Measurements from ENCODE around the gene RHCG.

Gene RHCG

GRCh38 chr15:89489376-89489775, 7.0 kb downstream of the RHCG start:
- no peak for TF ChIP-seq ZFX (IDR thresholded peaks at IDR 0.05; ENCODE audit: borderline replicate concordance)
- TF ChIP-seq, protein P1, sequence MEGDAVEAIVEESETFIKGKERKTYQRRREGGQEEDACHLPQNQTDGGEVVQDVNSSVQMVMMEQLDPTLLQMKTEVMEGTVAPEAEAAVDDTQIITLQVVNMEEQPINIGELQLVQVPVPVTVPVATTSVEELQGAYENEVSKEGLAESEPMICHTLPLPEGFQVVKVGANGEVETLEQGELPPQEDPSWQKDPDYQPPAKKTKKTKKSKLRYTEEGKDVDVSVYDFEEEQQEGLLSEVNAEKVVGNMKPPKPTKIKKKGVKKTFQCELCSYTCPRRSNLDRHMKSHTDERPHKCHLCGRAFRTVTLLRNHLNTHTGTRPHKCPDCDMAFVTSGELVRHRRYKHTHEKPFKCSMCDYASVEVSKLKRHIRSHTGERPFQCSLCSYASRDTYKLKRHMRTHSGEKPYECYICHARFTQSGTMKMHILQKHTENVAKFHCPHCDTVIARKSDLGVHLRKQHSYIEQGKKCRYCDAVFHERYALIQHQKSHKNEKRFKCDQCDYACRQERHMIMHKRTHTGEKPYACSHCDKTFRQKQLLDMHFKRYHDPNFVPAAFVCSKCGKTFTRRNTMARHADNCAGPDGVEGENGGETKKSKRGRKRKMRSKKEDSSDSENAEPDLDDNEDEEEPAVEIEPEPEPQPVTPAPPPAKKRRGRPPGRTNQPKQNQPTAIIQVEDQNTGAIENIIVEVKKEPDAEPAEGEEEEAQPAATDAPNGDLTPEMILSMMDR (IDR thresholded peaks at IDR 0.05) = no peak
- no peak overlapping the region for H3K27ac ChIP-seq

- H3K27ac ChIP-seq = no peak overlapping the region
- TF ChIP-seq ZFX (IDR thresholded peaks at IDR 0.05; ENCODE audit: borderline replicate concordance) = no peak
- TF ChIP-seq, protein P1 (IDR thresholded peaks at IDR 0.05) = no peak
Observed at GRCh38 chr15:89487791-89488190, 8.6 kb downstream of the RHCG start.

DNA sequence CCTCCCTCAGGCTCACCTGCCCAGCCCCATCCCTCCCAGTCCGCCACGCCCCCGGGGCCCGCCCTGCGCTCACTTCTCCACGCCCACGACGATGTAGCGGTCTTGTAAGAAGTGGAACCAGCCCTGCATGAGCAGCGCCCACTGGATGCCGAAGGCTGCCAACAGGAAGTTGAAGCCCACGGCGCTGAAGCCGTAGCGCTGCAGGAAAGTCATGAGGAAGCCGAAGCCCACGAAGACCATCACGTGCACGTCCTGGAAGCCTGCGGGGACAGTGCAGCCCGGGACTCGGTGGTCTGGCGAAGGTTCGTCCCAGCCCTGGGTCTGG, 9.7 kb downstream of the RHCG start:
- H3K27ac ChIP-seq = no peak overlapping the region
- no peak for TF ChIP-seq ZFX (IDR thresholded peaks at IDR 0.05; ENCODE audit: borderline replicate concordance)
- TF ChIP-seq, protein P1 (IDR thresholded peaks at IDR 0.05) = 0 out of 2 replicates have a peak, but pooled peaks have one; percentile 8

- no peak overlapping the region for H3K27ac ChIP-seq
- TF ChIP-seq, protein P1 (IDR thresholded peaks at IDR 0.05) = no peak
- no peak for TF ChIP-seq ZFX (IDR thresholded peaks at IDR 0.05; ENCODE audit: borderline replicate concordance)
Observed at GRCh38 chr15:89483079-89483478, 13.3 kb downstream of the RHCG start.

DNA sequence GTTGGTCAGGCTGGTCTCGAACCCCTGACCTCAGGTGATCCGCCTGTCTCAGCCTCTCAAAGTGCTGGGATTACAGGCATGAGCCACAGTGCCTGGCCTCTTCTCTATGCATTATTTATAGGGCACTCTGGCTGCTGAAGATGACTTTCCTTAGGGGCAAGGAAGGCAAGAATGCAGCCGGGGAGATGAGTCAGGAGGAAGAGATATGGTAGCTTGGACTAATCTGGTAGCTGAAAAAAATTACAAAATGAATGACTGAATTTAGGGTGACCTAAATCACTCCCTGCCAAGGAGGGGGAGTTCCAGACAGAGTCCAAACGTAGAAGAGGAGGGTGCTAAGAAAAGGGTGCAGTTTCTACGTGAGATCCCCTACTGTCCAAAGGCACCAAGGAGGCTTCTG, 14.2 kb downstream of the RHCG start:
- no peak overlapping the region for H3K27ac ChIP-seq
- TF ChIP-seq ZFX (IDR thresholded peaks at IDR 0.05; ENCODE audit: borderline replicate concordance) = no peak
- TF ChIP-seq, protein P1 (IDR thresholded peaks at IDR 0.05) = no peak

- no peak for TF ChIP-seq ZFX (IDR thresholded peaks at IDR 0.05; ENCODE audit: borderline replicate concordance)
- TF ChIP-seq, protein P1 (IDR thresholded peaks at IDR 0.05) = no peak
- H3K27ac ChIP-seq = no peak overlapping the region
Observed at GRCh38 chr15:89480505-89480904, 15.9 kb downstream of the RHCG start.

DNA sequence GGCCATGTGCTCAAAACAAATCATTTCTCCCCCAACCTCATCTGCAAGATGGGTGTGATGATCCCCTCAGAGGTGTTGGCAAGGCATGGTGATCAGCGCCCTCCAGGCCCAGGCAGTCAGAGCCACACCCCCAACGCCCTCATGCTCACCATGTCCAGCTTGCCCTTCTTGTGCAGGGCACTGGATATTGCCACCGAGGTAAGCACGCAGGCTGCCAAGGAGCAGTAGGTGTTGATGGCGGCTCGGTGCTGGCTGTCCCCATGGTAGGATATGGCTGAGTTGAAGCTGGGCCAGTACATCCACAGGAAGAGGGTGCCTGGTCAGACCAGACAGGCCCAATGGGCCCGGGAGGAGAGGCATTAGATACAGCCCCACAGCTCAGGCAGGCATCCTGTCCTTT, 17.2 kb downstream of the RHCG start:
- no peak overlapping the region for H3K27ac ChIP-seq
- TF ChIP-seq, protein P1 (IDR thresholded peaks at IDR 0.05) = no peak
- TF ChIP-seq ZFX (IDR thresholded peaks at IDR 0.05; ENCODE audit: borderline replicate concordance) = no peak

Measured in 22Rv1 (cell line).